ENCODE measurements around the gene NTS. TPM values are rescaled to one million over a fixed set of nuclear protein-coding genes. Genes with fewer than 3 reads are reported as not detected.

NTS gene
- 10 to 100 TPM in 1 of 4 donors, under 1 TPM in 2, not detected in 1; 0.26 to 14.2 (median 0.88) TPM for total RNA-seq

GRCh38 chr12:85874031-85874461, at the start of gene NTS:
TSS of gene NTS (plus strand) at chr12:85874295. CDS start at chr12:85874404, 109 bp downstream.
- DNase-seq = no peak
- H3K27ac ChIP-seq = no peak within 1 kb of the TSS
- H3K27me3 ChIP-seq = no peaks in the 10 kb centered on the region
- H3K4me3 ChIP-seq = no peak within 1 kb of the TSS
- H3K36me3 ChIP-seq = no peaks in the 10 kb centered on the region
- intact Hi-C loops (cut with DNase I; ENCODE audit: low total_unique reads) = no loop called here
- H3K9me3 ChIP-seq = no peaks in the 10 kb centered on the region
- no peak for TF ChIP-seq POLR2A (IDR thresholded peaks at IDR 0.05)
- no peak for TF ChIP-seq CTCF (IDR thresholded peaks at IDR 0.05)
- no peaks in the 10 kb centered on the region for H3K4me1 ChIP-seq

- no peaks in the 10 kb centered on the region for H3K9me3 ChIP-seq
- no peak for DNase-seq
- TF ChIP-seq POLR2A (IDR thresholded peaks at IDR 0.05) (no peak), CTCF (IDR thresholded peaks at IDR 0.05) (no peak)
- no peaks in the 10 kb centered on the region for H3K36me3 ChIP-seq
- H3K4me1 ChIP-seq = no peaks in the 10 kb centered on the region
- no peak overlapping the region for H3K27ac ChIP-seq
- intact Hi-C loops (cut with DNase I; ENCODE audit: low total_unique reads) = no loop called here
- H3K4me3 ChIP-seq = no peak overlapping the region
- H3K27me3 ChIP-seq = no peaks in the 10 kb centered on the region
Observed at GRCh38 chr12:85825746-85826145, 48.3 kb upstream of the NTS start.

- Histone ChIP-seq H3K4me1 (no peaks in the 10 kb centered on the region), H3K4me3 (no peak overlapping the region), H3K36me3 (no peaks in the 10 kb centered on the region), H3K27me3 (no peaks in the 10 kb centered on the region), H3K9me3 (no peaks in the 10 kb centered on the region), H3K27ac (no peak overlapping the region)
- intact Hi-C loops (cut with DNase I; ENCODE audit: low total_unique reads) = no loop called here
- TF ChIP-seq POLR2A (IDR thresholded peaks at IDR 0.05) = no peak
- no peak for TF ChIP-seq CTCF (IDR thresholded peaks at IDR 0.05)
- DNase-seq = no peak
Observed at GRCh38 chr12:85828576-85828975, 45.5 kb upstream of the NTS start.

GRCh38 chr12:85829391-85829790, 44.7 kb upstream of the NTS start:
- no peaks in the 10 kb centered on the region for H3K36me3 ChIP-seq
- no peaks in the 10 kb centered on the region for H3K27me3 ChIP-seq

More at GRCh38 chr12:85829391-85829790, 44.7 kb upstream of the NTS start:
- intact Hi-C loops (cut with DNase I; ENCODE audit: low total_unique reads) = no loop called here
- no peak for DNase-seq
- H3K9me3 ChIP-seq = no peaks in the 10 kb centered on the region
- TF ChIP-seq CTCF (IDR thresholded peaks at IDR 0.05) = no peak
- no peak for TF ChIP-seq POLR2A (IDR thresholded peaks at IDR 0.05)
- no peaks in the 10 kb centered on the region for H3K4me1 ChIP-seq
- no peak overlapping the region for H3K4me3 ChIP-seq
- H3K27ac ChIP-seq = no peak overlapping the region
